Osteoblast (primary cell): ENCODE results near the gene GRM8. TPM values are rescaled to one million over a fixed set of nuclear protein-coding genes. Genes with fewer than 3 reads are reported as not detected.

Source experiments
- DNase-seq: peaks from one replicate; pipeline ENCODE4 v3.0.0; 2011; ENCODE audit warnings: low spot score, mixed read lengths; ENCODE audit not compliant: insufficient read length; ENCODE audit errors: missing footprints
- H2AFZ ChIP-seq: 2 replicates; pipeline ENCODE4 v1.6.0; 2011; ENCODE audit warnings: mild to moderate bottlenecking, low read length
- H3K27ac ChIP-seq: 2 replicates; pipeline ENCODE4 v1.5.1; 2011; ENCODE audit warnings: mild to moderate bottlenecking, low read depth, low read length, moderate library complexity
- H3K27me3 ChIP-seq: 2 replicates; pipeline ENCODE4 v1.6.0; 2012; ENCODE audit warnings: mild to moderate bottlenecking, control low read depth, inconsistent platforms, low read length, moderate library complexity; ENCODE audit not compliant: insufficient read depth
- H3K36me3 ChIP-seq: 2 replicates; pipeline ENCODE4 v1.5.1; 2011; ENCODE audit warnings: mild to moderate bottlenecking, low read length, control low read depth, moderate library complexity; ENCODE audit not compliant: insufficient read depth
- H3K4me1 ChIP-seq: 2 replicates; pipeline ENCODE4 v1.5.1; 2011; ENCODE audit warnings: mild to moderate bottlenecking, low read length, control low read depth, moderate library complexity; ENCODE audit not compliant: insufficient read depth
- H3K4me2 ChIP-seq: 2 replicates; pipeline ENCODE4 v1.6.0; 2011; ENCODE audit warnings: mild to moderate bottlenecking, low read length; ENCODE audit not compliant: insufficient read depth
- H3K4me3 ChIP-seq: fragments of 200-600 bp; sonication (generic); 3 replicates; pipeline ENCODE4 v1.5.1; 2012; ENCODE audit warnings: mild to moderate bottlenecking, low read length, inconsistent platforms; ENCODE audit not compliant: insufficient read depth
- H3K79me2 ChIP-seq: 2 replicates; pipeline ENCODE4 v1.6.0; 2012; ENCODE audit warnings: mild to moderate bottlenecking, low read length, control low read depth, inconsistent platforms; ENCODE audit not compliant: insufficient read depth
- H3K9me3 ChIP-seq: 2 replicates; pipeline ENCODE4 v1.5.1; 2011; ENCODE audit warnings: low read depth, low read length, control low read depth
- H4K20me1 ChIP-seq: 2 replicates; pipeline ENCODE4 v1.6.0; 2012; ENCODE audit warnings: mild to moderate bottlenecking, low read length, control low read depth; ENCODE audit not compliant: insufficient read depth
- total RNA-seq: library from RNA; depleted of rRNA; stranded (reverse); fragments of >200 nt; gene quantifications from 2 replicates; pipeline ENCODE4 v1.2.3, GENCODE V29; 2012
- TF ChIP-seq, protein P1 (sequence below): IDR thresholded peaks from 2 replicates; pipeline ENCODE4 v1.5.1; 2011; ENCODE audit warnings: mild to moderate bottlenecking, low read depth, low read length, moderate library complexity; ENCODE audit errors: extremely low read depth

The GRM8 gene
- total RNA-seq, 1 donor: not detected

DNA sequence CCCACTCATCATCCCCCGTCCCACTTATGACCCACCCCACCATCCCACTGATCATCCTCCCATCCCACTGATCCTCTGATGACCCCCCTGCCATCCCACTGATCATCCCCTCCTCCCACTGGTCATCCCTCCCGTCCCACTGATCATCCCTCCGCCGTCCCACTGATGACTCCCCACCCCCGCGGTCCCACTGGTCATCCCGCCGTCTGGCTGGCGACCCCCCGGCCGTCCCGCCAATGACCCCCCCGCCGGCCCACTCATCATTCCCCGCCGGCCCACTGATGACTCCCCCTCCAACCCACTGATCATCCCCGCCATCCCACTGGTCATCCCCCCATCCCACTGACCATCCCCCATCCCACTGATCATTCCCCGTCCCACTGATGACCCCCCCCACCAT, 161.1 kb downstream of the GRM8 start:
- H2AFZ ChIP-seq: no peak overlapping the region
- H3K4me2 ChIP-seq: no peak overlapping the region
- no peaks in the 10 kb centered on the region for H3K4me1 ChIP-seq
- no peaks in the 10 kb centered on the region for H3K27me3 ChIP-seq
- no peaks in the 10 kb centered on the region for H3K79me2 ChIP-seq
- no peak overlapping the region for H3K27ac ChIP-seq
- no peak for DNase-seq
- no peak overlapping the region for H3K4me3 ChIP-seq
- TF ChIP-seq, protein P1, sequence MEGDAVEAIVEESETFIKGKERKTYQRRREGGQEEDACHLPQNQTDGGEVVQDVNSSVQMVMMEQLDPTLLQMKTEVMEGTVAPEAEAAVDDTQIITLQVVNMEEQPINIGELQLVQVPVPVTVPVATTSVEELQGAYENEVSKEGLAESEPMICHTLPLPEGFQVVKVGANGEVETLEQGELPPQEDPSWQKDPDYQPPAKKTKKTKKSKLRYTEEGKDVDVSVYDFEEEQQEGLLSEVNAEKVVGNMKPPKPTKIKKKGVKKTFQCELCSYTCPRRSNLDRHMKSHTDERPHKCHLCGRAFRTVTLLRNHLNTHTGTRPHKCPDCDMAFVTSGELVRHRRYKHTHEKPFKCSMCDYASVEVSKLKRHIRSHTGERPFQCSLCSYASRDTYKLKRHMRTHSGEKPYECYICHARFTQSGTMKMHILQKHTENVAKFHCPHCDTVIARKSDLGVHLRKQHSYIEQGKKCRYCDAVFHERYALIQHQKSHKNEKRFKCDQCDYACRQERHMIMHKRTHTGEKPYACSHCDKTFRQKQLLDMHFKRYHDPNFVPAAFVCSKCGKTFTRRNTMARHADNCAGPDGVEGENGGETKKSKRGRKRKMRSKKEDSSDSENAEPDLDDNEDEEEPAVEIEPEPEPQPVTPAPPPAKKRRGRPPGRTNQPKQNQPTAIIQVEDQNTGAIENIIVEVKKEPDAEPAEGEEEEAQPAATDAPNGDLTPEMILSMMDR: no peak
- H3K9me3 ChIP-seq: no peaks in the 10 kb centered on the region
- H4K20me1 ChIP-seq: no peaks in the 10 kb centered on the region
- no peaks in the 10 kb centered on the region for H3K36me3 ChIP-seq

- Histone ChIP-seq H3K79me2 (no peaks in the 10 kb centered on the region), H3K4me1 (no peaks in the 10 kb centered on the region), H2AFZ (no peak overlapping the region), H3K27ac (no peak overlapping the region), H3K4me3 (no peak overlapping the region), H3K27me3 (no peaks in the 10 kb centered on the region), H3K4me2 (no peak overlapping the region), H3K9me3 (no peaks in the 10 kb centered on the region), H3K36me3 (no peaks in the 10 kb centered on the region), H4K20me1 (no peaks in the 10 kb centered on the region)
- TF ChIP-seq, protein P1: no peak
- no peak for DNase-seq
These were observed 163.6 kb downstream of the GRM8 start for GRCh38 chr7:127089146-127089545.

GRCh38 chr7:127081539-127081938, 171.2 kb downstream of the GRM8 start:
- no peaks in the 10 kb centered on the region for H3K27me3 ChIP-seq

DNA sequence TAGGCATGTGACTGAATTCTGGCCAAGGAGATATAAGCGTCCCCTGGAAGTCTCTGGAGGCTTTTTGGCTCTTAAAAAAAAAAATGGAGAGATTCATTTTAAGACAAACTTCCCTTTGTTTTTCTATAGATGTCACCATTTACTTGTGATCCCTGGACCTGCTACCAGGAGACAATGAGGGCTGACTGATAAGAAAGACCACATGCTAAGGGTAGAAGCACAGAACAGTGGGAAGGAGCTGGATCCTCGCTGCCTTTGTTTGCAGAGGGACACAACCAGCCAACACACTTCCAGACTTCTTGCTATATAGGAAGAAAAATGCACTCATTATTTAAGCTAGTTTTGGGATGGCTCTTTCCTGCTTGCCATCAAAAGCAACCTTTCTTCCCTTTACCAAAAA, 172.2 kb downstream of the GRM8 start:
- no peaks in the 10 kb centered on the region for H3K27me3 ChIP-seq
- H3K27ac ChIP-seq: no peak overlapping the region
- H3K36me3 ChIP-seq: no peaks in the 10 kb centered on the region
- no peaks in the 10 kb centered on the region for H3K79me2 ChIP-seq
- H3K4me2 ChIP-seq: no peak overlapping the region
- H3K4me3 ChIP-seq: no peak overlapping the region
- H3K9me3 ChIP-seq: peaks cover 5% of the 10 kb centered on the region
- no peak overlapping the region for H2AFZ ChIP-seq
- TF ChIP-seq, protein P1: no peak
- no peaks in the 10 kb centered on the region for H4K20me1 ChIP-seq
- DNase-seq: no peak
- H3K4me1 ChIP-seq: no peaks in the 10 kb centered on the region

More at GRCh38 chr7:127081539-127081938, 171.2 kb downstream of the GRM8 start:
- no peak for DNase-seq
- Histone ChIP-seq H2AFZ (no peak overlapping the region), H3K4me2 (no peak overlapping the region), H3K36me3 (no peaks in the 10 kb centered on the region), H3K9me3 (peaks cover 3% of the 10 kb centered on the region), H3K27ac (no peak overlapping the region), H3K4me1 (no peaks in the 10 kb centered on the region), H3K4me3 (no peak overlapping the region), H3K79me2 (no peaks in the 10 kb centered on the region), H4K20me1 (no peaks in the 10 kb centered on the region)
- TF ChIP-seq, protein P1: no peak
